Measurements from ENCODE around the gene PTPRD.

PTPRD gene

GRCh38 chr9:9498846-9499245, 1114.0 kb downstream of the PTPRD start:
- in situ Hi-C loops (cut with MboI; ENCODE audit: low pct_unique_long_range_greater_than_20kb, low sequenced_read_pairs, unreplicated experiment): no loop called here

GRCh38 chr9:9498128-9498527, 1114.7 kb downstream of the PTPRD start:
- no peak for DNase-seq (ENCODE audit: low spot score)

More at GRCh38 chr9:9498846-9499245, 1114.0 kb downstream of the PTPRD start:
- TF ChIP-seq CTCF (IDR thresholded peaks at IDR 0.05; ENCODE audit: extremely low read depth, insufficient read depth, missing control alignments): no peak
- DNase-seq (ENCODE audit: low spot score): no peak

GRCh38 chr9:9494336-9494735, 1118.5 kb downstream of the PTPRD start:
- in situ Hi-C loops (cut with MboI; ENCODE audit: low pct_unique_long_range_greater_than_20kb, low sequenced_read_pairs, unreplicated experiment): no loop called here
- no peak for TF ChIP-seq CTCF (IDR thresholded peaks at IDR 0.05; ENCODE audit: extremely low read depth, insufficient read depth, missing control alignments)

More at GRCh38 chr9:9498128-9498527, 1114.7 kb downstream of the PTPRD start:
- no peak for TF ChIP-seq CTCF (IDR thresholded peaks at IDR 0.05; ENCODE audit: extremely low read depth, insufficient read depth, missing control alignments)
- in situ Hi-C loops (cut with MboI; ENCODE audit: low pct_unique_long_range_greater_than_20kb, low sequenced_read_pairs, unreplicated experiment): no loop called here

GRCh38 chr9:9492506-9492905, 1120.3 kb downstream of the PTPRD start:
- TF ChIP-seq CTCF (IDR thresholded peaks at IDR 0.05; ENCODE audit: extremely low read depth, insufficient read depth, missing control alignments): no peak
- DNase-seq (ENCODE audit: low spot score): no peak
- in situ Hi-C loops (cut with MboI; ENCODE audit: low pct_unique_long_range_greater_than_20kb, low sequenced_read_pairs, unreplicated experiment): no loop called here

More at GRCh38 chr9:9494336-9494735, 1118.5 kb downstream of the PTPRD start:
- no peak for DNase-seq (ENCODE audit: low spot score)

GRCh38 chr9:9489183-9489582, 1123.6 kb downstream of the PTPRD start:
- in situ Hi-C loops (cut with MboI; ENCODE audit: low pct_unique_long_range_greater_than_20kb, low sequenced_read_pairs, unreplicated experiment): no loop called here
- no peak for TF ChIP-seq CTCF (IDR thresholded peaks at IDR 0.05; ENCODE audit: extremely low read depth, insufficient read depth, missing control alignments)
- no peak for DNase-seq (ENCODE audit: low spot score)

- TF ChIP-seq CTCF (IDR thresholded peaks at IDR 0.05; ENCODE audit: extremely low read depth, insufficient read depth, missing control alignments): no peak
- in situ Hi-C loops (cut with MboI; ENCODE audit: low pct_unique_long_range_greater_than_20kb, low sequenced_read_pairs, unreplicated experiment): no loop called here
- DNase-seq (ENCODE audit: low spot score): no peak
Measured at GRCh38 chr9:9483175-9483574, 1129.6 kb downstream of the PTPRD start.

GRCh38 chr9:9478741-9479140, 1134.1 kb downstream of the PTPRD start:
- in situ Hi-C loops (cut with MboI; ENCODE audit: low pct_unique_long_range_greater_than_20kb, low sequenced_read_pairs, unreplicated experiment): no loop called here
- DNase-seq (ENCODE audit: low spot score): no peak
- no peak for TF ChIP-seq CTCF (IDR thresholded peaks at IDR 0.05; ENCODE audit: extremely low read depth, insufficient read depth, missing control alignments)

Measured in GM13977 (cell line).